HG02571 (cell line): ENCODE measurements around the gene ARL5A.
"Not testable (repeated sequence)": the region's sequence is repeated elsewhere in the genome, so short reads cannot be mapped to it uniquely, and the experiment has no call there.

Experiments
- ATAC-seq: cut with Tn5 transposase; IDR thresholded peaks from one replicate; pipeline ENCODE4 v1.9.1; 2021; ENCODE audit warnings: mild to moderate bottlenecking, moderate library complexity; ENCODE audit not compliant: unreplicated experiment

ARL5A gene

DNA sequence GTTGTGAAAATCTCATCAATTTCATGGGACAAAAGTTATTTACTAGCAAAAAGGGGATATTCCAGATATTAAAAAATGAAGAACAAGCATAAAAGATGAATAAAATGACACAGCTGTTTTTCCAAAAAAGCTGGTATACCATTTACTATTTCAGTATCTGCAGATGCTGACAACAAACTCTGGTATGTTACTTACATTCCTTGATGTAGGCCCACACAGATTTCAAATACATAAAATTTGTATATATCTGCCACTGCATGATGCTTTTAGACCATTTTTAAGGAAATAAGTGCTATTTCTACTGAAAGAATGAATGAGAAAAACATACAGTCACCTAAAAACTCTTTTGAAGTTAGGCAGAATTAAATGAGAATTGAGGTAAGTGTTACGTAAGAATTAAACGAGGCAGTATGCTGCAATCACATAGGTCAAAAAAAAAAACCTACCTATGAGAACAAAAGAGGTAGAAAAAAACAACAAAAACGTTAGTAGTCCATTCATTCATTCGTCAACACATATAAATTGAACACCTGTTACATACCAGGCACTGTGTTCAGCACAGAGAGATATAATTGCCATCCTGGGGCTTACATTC lies 32.5 kb downstream of the ARL5A start:
- ATAC-seq, result no peak

DNA sequence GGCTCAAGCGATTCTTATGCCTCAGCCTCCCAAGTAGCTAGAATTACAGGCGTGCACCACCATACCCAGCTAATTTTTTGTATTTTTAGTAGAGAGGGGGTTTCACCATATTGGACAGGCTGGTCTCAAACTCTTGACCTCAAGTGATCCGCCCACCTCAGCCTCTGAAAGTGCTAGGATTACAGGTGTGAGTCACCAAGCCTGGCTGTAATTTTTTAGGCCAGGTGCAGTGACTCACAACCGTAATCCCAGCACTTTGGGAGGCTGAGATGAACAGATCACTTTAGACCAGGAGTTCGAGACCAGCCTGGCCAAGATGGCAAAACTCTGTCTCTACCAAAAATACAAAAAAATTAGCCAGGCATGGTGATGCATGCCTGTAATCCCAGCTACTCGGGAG lies 33.8 kb downstream of the ARL5A start:
- ATAC-seq, result not testable (repeated sequence)

DNA sequence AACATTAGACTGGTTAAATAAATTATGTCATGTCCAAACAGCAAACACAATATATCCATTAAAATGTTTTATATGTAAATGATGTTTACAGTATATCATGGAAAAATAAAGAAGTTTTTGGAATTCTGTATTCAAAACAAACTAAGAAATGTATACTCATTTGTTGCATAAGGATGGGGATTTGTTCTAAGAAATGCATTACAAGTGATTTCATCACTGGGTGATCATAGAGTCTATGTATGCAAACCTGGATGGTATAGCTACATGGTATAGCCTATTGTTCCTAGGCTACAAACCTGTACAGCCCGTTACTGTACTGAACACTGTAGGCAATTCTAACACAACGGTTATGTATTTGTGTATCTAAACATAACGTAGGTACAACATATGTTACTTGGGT lies 35.1 kb downstream of the ARL5A start:
- no peak for ATAC-seq

DNA sequence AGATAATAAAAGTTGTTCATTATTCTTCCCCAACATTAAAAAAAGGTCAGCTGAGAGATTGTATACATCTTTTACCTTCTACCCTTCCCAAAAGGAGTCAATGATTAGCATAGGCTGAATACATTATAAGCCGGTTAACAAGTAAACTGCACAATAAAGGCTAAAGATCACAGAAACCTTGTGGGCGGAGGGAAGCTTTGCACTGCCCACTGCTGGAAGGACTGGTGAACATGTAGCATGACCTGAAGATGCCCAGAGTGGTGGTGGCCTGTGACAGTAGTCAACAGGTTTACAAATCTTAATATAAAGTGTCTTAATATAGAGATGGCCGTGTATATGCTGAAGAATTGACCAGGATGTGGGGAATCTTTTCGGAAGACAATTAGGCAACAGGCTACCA lies 35.6 kb downstream of the ARL5A start:
- ATAC-seq, result no peak

DNA sequence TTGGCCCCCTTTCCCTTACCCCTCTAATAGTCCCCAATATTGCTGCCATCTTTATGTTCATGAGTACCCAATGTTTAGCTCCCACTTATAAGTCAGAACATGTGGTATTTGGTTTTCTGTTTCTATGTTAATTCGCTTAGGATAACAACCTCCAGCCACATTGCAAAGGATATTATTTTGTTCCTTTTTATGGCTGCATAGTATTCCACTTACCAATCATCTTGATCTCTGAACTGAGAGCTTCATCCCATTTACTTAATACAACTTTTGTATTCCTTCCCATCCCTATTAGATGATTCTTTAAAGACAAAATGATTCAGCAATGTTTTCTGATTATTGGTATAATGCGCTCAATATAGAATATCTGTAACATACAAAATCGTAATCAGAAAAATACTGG lies 36.7 kb downstream of the ARL5A start:
- ATAC-seq, result no peak

DNA sequence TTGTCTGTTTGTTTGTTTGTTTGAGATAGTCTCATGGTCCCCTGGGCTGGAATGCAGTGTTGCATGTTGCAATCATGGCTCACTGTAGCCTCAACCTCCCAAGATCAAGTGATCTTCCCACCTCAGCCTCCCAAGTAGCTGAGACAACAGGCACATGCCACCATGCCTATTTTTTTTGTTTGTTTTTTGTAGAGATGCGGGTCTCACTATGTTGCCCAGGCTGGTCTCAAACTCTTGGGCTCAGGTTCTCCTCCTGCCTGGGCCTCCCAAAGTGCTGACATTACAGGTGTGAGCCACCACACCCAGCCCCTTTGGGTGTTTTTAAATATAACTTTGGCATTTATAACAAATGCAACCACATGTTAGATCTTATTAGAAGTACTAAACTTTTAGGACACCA lies 37.5 kb downstream of the ARL5A start:
- ATAC-seq, result no peak

DNA sequence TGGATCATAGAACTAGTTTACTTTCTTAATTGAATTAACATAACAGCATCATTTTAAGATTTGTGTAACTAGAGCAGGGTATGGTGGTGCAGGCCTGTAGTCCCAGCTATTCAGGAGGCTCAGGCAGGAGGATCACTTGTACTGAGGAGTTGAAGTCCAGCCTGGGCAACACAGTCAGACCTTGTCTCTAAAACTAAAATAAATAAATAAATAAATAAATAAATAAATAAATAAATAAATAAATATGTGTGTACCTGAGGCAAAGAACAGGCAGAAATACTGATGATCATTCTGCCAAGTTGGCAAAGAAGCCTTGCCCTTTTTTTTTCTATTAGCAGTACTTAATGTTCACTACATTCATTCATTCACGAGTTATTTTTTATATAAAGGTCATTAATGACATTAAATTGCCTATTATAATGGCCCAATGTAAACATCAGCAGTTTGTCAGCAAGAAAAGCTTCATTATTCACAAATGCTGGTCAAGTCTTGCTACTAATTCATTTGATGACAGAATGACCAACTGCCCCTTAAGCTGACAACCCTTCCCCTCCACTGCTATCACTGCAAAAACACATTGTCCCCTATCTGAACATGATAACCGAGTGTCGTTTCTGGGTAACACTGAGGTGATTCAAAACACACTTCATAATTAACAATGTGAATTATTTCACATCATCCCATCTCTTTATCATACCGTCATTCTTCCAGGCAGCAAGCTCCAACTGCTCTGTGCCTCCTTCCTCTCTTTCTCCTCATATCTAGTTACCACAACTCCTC lies 39.0 kb downstream of the ARL5A start:
- ATAC-seq, result no peak

DNA sequence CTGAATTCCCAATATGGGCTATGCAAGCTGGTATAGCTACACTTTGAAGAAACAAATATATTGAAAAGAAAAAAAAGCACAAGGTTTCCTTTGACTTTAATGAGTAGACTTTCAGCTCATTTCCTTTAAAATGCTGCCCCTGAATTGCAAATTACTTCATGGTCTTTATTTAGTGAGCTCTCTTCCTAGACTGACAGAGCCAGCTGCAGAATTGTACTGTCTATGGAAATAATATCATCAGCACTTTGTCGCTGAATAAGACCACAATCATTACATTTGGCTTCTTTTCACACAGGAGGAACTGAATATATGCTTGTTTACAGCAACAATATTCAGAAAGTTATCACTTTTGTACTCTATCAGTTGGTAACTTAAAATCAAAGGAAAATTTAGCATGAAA lies 41.7 kb downstream of the ARL5A start:
- ATAC-seq, result no peak

DNA sequence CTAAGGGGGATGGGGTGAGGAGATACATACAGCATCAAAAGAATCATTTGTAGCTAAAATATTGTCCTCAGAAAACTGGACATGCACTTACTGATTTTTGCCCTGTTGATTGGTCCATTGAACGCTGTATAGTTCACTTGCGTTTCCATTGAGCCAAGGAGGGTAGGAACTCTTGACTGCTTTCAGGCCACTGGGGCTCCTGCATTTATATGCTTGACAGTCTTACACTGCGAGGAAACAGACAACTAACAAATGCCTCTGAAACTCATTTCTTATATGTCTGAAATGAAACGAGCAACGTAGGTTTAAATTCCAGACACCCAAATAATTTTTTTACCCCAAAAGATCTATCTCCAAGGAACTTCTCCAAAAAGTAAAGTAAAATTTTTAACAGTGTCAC lies 42.1 kb downstream of the ARL5A start:
- no peak for ATAC-seq

DNA sequence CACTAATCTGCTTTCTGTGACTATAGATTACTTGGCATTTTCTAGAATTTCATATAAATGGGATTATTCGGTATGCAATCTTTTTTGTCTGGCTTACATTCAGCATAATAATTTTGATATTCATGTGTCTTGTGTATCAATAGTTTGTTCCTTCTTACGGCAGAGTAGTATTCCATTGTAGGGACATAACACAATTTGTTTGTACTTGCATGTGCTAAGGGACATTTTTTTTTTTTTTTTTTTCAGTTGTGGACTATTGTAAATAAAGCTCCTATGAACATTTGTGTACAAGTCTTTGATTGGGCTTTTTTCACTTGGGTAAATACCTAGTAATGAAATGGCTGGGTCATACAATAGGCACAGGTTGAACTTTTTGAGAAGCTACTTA lies 45.1 kb downstream of the ARL5A start:
- no peak for ATAC-seq

DNA sequence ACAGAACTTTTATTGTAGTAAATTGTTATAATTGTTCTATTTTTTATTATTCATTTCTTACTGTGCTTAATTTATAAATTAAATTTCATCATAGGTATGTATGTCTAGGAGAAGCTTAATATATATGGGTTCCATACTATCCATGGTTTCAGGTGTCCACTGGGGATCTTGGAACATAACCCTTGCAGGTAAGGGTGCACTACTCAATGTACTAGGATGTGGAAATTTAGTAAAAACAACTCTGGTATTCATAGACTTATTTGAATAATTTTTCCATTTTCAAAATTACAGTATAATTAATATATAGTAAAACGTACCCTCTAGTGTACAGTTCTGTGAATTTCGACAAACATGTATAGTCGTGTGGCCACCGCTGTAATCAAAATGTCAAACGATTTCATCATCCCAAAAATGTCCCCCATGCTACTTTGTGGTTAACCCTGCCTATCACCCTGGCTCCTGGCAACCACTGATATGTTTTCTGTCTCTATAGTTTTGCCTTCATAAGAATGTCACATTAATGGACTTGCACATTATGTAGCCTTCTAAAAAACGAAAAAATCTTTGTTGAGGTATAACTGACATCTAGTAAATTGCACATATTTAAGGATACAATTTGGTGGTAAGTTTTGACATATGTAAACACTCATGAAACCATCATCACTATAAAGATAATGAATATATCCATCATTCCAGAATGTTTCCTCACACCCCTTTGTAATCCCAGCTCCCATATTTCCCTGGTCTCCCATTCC lies 45.7 kb downstream of the ARL5A start:
- ATAC-seq, result no peak

DNA sequence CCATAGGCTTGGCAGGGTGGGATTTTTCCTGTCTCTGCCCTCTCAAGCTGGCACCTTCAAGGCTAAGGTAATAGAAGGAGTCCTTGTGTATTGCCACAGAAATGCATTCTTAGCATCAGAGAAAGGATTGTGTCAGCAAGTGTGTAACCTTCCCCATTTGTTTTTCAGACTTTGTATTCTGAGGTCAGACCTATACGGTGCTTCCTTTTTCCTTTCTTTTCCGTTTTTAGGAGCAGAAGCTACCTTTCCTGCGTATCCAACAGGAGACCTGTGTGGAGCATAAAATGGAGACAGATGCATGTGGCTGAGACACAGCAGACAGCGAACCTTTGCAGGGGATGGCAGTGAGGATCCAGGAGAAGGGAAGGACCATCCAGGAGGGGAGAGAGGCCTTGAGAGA lies 46.6 kb downstream of the ARL5A start:
- ATAC-seq, result no peak

DNA sequence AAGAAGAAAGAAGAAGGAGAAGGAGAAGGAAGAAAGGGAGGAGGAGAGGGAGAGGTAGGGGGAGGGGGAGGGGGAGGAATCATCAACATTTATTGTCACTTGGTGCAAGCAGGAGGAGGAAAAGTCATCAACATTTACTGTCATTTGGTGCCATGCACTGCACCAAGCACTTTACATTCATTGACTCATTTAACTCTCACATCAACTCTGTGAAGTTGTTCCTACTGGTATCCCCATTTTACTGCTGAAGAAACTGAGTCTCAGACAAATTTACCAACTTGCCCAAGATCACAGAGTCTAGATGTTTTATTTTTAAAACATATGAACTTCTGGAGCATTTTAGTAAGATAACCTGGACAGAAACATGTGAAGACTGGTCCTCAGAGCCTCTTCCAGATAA lies 47.3 kb downstream of the ARL5A start:
- ATAC-seq, result no peak

DNA sequence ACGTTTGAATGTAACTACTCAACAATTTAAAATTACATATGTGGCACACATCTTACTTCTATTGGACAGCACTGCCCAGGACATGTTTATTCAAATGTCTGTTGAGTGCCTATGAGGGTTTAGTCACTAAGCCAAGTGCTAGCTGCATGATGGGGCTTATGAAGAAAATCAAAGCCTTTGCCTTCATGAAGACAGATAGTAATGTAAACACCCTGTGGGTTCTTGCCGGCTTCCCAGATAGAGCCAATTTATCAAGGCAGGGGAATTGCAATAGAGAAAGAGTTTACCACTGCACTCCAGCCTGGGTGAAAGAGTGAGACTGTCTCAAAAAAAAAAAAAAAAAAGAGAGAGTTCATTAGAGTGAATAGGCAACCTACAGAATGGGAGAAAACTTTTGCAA lies 50.3 kb downstream of the ARL5A start:
- ATAC-seq, result no peak

DNA sequence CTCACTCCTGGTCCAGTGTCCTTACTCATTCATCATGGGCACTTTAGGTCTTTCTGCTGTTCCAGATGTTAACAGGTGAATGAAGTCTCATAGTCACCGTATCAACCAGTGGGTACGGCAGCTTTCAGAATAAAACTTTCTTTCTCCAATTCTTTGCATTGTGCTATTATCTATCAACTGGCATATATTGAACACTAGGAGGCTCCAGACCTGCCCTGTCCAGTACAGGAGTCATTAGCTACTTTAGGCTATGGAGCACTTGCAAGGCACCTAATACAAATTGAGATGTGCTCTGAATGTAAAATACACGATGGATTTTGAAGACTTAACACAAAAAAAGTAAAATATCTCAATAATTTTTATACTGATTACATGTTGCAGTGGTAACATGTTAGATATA lies 50.7 kb downstream of the ARL5A start:
- no peak for ATAC-seq

DNA sequence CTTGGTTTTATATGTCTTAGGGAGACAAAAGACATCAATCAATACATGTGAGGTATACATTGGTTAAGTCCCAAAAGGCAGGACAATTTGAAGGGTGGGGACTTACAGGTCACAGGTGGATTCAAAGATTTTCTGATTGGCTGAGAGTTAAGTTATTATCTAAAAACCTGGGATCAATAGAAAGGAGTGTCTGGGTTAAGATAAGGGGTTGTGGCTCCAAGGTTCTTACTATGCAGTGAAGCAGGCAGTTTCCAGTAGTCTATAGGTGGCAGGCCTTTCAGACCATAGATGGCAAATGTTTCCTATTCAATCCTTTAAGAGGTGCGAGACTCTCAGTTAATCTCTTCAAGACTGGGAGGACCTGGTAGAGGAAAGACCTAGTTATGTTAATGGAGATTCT lies 51.9 kb downstream of the ARL5A start:
- no peak for ATAC-seq

DNA sequence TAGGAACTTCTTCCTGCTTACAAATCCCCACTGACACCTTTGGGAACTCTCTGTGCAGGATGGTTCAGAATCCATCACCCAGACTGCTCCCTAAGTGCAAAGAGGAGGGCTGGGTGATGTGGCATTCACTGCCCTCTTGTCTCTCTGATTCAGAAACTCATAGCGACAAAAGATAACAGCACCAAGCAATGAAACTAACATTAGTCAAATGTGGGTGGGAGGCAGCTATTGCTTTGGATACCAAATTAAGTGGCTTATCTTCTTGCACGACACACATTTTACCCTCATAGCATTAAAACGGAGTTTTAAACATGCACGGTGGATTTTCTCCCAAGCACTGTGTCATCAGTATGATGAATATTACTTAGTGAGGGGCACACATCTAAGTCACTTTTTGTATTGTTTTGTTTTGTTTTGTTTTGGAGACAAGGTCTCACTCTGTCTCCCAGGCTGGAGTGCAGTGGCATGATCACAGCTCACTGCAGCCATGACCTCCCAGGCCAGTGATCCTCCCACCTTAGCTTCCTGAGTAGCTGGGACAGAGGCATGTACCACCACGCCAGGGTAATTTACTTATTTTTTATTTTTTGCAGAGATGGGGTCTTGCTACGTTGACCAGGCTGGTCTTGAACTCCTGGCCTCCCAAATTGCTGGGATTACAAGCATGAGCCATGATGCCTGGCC lies 53.0 kb downstream of the ARL5A start:
- ATAC-seq, result no peak

DNA sequence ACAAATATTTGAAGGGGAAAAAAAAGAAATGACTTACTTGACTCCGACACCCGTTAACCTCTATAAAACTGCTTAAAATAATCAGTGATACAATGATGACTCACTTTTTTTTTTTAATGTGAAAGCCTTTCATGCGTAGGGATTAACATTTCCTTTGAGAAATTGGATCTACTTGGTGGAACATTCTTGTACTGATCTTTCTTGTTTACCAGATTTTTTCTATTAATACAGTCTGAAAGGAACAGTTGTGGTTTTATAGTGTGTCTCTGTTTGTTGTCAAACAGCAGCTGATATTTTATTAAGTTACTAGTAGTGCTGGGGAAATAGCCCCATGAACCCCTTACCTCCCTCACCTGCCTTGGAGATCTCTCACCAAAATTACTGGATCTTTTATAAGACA lies 53.7 kb downstream of the ARL5A start:
- no peak for ATAC-seq

DNA sequence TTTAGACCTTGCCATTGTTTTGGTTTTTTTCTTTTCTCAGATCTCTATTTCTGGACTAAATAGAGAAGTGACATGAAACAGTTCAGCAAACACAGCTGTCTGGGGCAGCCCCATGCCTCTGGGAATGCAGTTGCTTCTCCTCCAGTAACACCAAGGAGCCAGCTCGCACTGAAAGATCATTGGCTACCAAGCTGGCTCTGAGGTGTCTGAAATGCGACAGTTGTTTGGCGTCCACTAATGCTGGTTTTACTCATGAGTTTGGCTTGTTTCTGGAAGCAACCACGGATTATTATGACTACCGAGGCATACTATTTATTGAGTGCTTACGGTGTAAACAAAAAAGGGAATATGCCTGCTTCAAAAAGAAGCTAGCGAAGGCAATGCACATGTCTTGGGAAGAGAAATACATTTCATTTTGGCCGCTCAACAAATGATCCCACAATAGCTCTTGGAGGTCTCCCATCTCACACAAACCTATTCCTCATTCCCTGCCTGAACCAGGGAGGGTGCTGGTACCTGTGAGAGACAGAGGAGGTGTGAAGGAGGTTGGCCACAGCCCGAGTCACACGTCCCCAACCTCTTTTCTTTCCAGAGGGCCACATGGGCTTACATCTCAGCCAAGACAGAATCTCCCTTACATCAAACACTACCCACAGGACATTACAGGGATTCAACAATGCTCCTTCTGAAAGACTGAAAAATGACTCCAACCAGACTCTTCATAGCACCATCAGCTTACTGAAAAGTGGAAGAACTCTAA lies 56.4 kb downstream of the ARL5A start:
- ATAC-seq, result peak; percentile 94

DNA sequence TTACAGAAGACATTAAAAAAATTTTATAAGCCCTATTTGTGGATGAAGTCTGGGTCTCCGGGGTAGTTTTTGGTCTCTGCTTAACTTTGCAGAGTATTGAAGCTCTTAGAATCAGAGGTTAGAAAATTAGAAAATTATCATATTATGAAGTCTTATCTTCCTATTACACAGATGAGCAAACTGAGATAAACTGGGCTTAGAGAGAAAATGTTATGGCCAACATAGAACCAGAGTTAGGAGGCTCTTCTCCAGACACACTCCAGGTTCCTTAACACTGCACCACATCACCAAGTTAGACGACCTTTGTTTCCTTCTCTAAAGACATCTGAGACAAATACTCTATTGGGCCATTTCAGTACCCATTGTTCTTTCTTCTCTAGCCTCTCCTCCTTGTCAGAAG lies 57.2 kb downstream of the ARL5A start:
- peak; percentile 14 for ATAC-seq

DNA sequence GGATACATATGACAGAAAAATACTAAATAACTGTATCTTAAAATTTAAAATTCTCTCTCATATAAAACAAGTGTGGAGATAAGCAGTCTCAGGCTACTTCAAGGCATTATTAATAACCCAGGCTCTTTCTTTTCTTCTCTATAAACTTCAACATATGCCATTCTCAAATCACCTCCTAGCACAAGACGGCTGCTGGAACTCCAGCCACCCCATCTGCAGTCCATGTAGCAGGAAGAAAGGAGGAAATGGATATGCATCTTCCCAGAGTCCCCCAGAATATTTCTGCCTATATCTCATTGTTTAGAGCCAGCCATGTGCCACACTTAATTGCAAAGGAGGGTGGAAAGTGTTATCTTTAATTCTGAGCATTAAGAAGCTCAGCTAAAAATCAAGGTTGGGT lies 58.6 kb downstream of the ARL5A start:
- ATAC-seq, result no peak
